Breast epithelium (tissue), 4 donors: ENCODE data around the gene ECPAS. TPM values are rescaled to one million over a fixed set of nuclear protein-coding genes. Genes with fewer than 3 reads are reported as not detected.
A peak's percentile ranks its signal among the peaks of the same experiment; 100 is the strongest.
"Not testable (repeated sequence)": the region's sequence is repeated elsewhere in the genome, so short reads cannot be mapped to it uniquely, and the experiment has no call there.

Experiments
- DNase-seq, 2 donors: peaks; one replicate each; pipeline ENCODE4 v3.0.0-alpha.2; 2019; ENCODE audit warnings: low spot score in 2 of 2
- H3K27ac ChIP-seq, 2 donors: fragments of 200-600 bp; sonication (generic) in 1 of 2; one replicate each; pipeline ENCODE4 v1.5.1; 2016 to 2019; ENCODE audit warnings: mild to moderate bottlenecking in 1 of 2
- H3K27me3 ChIP-seq, 2 donors: fragments of 200-600 bp; sonication (generic) in 1 of 2; one replicate each; pipeline versions ENCODE4 v1.5.1 to v1.6.0; 2017 to 2019; ENCODE audit warnings: control low read depth in 1 of 2, mild to moderate bottlenecking in 1 of 2
- H3K36me3 ChIP-seq: fragments of 200-600 bp; one replicate; pipeline ENCODE4 v1.5.1; 2019
- H3K4me1 ChIP-seq, 2 donors: fragments of 200-600 bp; sonication (generic); one replicate each; pipeline ENCODE4 v1.5.1; 2016 to 2019; ENCODE audit warnings: control low read depth in 1 of 2
- H3K4me3 ChIP-seq, 3 donors: fragments of 200-600 bp; sonication (generic); 1 replicate in 2 of 3; 2 replicates in 1 of 3; pipeline ENCODE4 v1.5.1; 2016 to 2019; ENCODE audit warnings: mild to moderate bottlenecking in 3 of 3, moderate library complexity in 2 of 3
- H3K9me3 ChIP-seq, 2 donors: fragments of 200-600 bp; sonication (generic) in 1 of 2; one replicate each; pipeline ENCODE4 v1.5.1; 2016 to 2019; ENCODE audit warnings: control low read depth in 1 of 2
- CTCF ChIP-seq, 3 donors: fragments of 450-650 bp; IDR thresholded peaks; one replicate each; pipeline ENCODE4 v1.5.1; 2016 to 2017; ENCODE audit warnings: antibody characterized with exemption in 3 of 3, mild to moderate bottlenecking in 3 of 3, moderate library complexity in 3 of 3
- POLR2A ChIP-seq: fragments of 450-650 bp; IDR thresholded peaks from one replicate; pipeline ENCODE4 v1.6.1; 2016; ENCODE audit warnings: antibody characterized with exemption, mild to moderate bottlenecking, moderate library complexity
- POLR2AphosphoS5 ChIP-seq, 3 donors: sonication (generic); formaldehyde crosslinking; IDR thresholded peaks; one replicate each; pipeline ENCODE4 v1.6.1; 2017; ENCODE audit warnings: antibody characterized with exemption in 3 of 3
- intact Hi-C: fragments of 100-400 bp; cut with DNase I; formaldehyde crosslinking; loops from one replicate; pipeline ENCODE4 v1.15.1; 2023; ENCODE audit warnings: low total_unique reads
- total RNA-seq, 3 donors: library from RNA; depleted of rRNA; stranded (reverse); fragments of >200 nt; gene quantifications; one replicate each; pipeline ENCODE4 v1.1.0, GENCODE V29; 2016

The ECPAS gene
- total RNA-seq, 3 donors from 2014 or later, result 91.6 to 159 (median 94.1) TPM

DNA sequence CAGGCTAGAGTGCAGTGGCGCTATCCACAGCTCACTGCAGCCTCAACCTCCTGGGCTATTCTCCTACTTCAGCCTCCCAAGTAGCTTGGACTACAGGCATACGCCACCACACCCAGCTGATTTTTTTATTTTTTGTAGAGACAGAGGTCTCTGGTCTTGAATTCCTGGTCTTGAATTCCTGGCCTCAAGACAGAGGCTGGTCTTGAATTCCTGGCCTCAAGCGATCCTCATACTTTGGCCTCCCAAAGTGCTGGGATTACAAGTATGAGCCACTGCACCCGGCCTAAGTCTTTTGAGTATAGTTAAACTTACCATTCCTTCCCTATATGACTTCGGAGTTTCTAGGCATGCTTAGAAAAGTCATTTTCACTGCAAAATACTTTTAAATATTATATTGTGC, 29.4 kb downstream of the ECPAS start:
- intact Hi-C loops, result no loop called here

DNA sequence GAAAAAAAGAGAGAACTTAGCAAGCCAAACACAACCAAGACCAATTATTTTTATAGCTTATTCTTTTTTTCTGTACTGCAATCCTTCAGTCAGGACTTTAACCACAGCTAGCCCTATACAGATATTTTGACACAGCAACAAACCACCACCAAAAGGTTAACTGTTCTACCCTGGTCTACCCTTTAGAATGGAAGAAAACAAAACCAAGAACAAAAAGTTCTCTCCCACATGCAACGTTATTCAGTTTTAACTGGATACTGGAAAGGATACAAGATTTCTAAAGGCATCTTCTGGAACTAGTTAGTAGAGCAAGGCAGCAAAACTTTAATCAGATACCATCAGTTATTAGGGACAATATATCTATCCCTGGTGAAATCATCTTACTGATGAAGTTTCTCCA, 32.6 kb downstream of the ECPAS start:
- peaks cover 0 to 2% of the 10 kb centered on the region in 2 donors for H3K4me1 ChIP-seq
- TF ChIP-seq POLR2A, result no peak
- TF ChIP-seq CTCF (IDR thresholded peaks at IDR 0.05), result no peak
- no peak for TF ChIP-seq POLR2AphosphoS5 (IDR thresholded peaks at IDR 0.05)
- no peaks in the 10 kb centered on the region for H3K36me3 ChIP-seq
- H3K9me3 ChIP-seq, result no peaks in the 10 kb centered on the region
- no peaks in the 10 kb centered on the region for H3K27me3 ChIP-seq
- no peak overlapping the region for H3K4me3 ChIP-seq
- H3K27ac ChIP-seq, result peak overlapping the region in 1 of 2 donors; percentile 64
- DNase-seq, result no peak
- intact Hi-C loops, result no loop called here

More for the DNA sequence above, 29.4 kb downstream of the ECPAS start:
- DNase-seq, result no peak
- Histone ChIP-seq H3K27me3 (no peaks in the 10 kb centered on the region), H3K4me3 (no peak overlapping the region), H3K27ac (no peak overlapping the region), H3K9me3 (no peaks in the 10 kb centered on the region), H3K4me1 (peaks cover 0 to 2% of the 10 kb centered on the region in 2 donors), H3K36me3 (no peaks in the 10 kb centered on the region)
- TF ChIP-seq POLR2A, result no peak
- no peak for TF ChIP-seq CTCF (IDR thresholded peaks at IDR 0.05)
- TF ChIP-seq POLR2AphosphoS5 (IDR thresholded peaks at IDR 0.05), result no peak

- intact Hi-C loops, result no loop called here
- Histone ChIP-seq H3K27ac (no peak overlapping the region), H3K4me3 (no peak overlapping the region), H3K4me1 (no peaks in the 10 kb centered on the region), H3K36me3 (no peaks in the 10 kb centered on the region), H3K9me3 (no peaks in the 10 kb centered on the region), H3K27me3 (no peaks in the 10 kb centered on the region)
- no peak for DNase-seq
- no peak for TF ChIP-seq POLR2AphosphoS5 (IDR thresholded peaks at IDR 0.05)
- TF ChIP-seq CTCF (IDR thresholded peaks at IDR 0.05), result no peak
- no peak for TF ChIP-seq POLR2A
Measured at GRCh38 chr9:111450124-111450523, 34.1 kb downstream of the ECPAS start.

- TF ChIP-seq POLR2A (no peak), POLR2AphosphoS5 (IDR thresholded peaks at IDR 0.05) (no peak), CTCF (IDR thresholded peaks at IDR 0.05) (no peak)
- no peaks in the 10 kb centered on the region for H3K4me1 ChIP-seq
- no peak overlapping the region for H3K27ac ChIP-seq
- no peak for DNase-seq
- no peaks in the 10 kb centered on the region for H3K27me3 ChIP-seq
- no peaks in the 10 kb centered on the region for H3K9me3 ChIP-seq
- intact Hi-C loops, result no loop called here
- H3K4me3 ChIP-seq, result no peak overlapping the region
- H3K36me3 ChIP-seq, result no peaks in the 10 kb centered on the region
Measured at GRCh38 chr9:111449705-111450104, 34.5 kb downstream of the ECPAS start.

- H3K36me3 ChIP-seq, H3K27me3 ChIP-seq, H3K4me3 ChIP-seq, H3K4me1 ChIP-seq, DNase-seq, intact Hi-C loops, H3K9me3 ChIP-seq, H3K27ac ChIP-seq: not testable (repeated sequence)
Measured at GRCh38 chr9:111445799-111446198, 38.4 kb downstream of the ECPAS start.

DNA sequence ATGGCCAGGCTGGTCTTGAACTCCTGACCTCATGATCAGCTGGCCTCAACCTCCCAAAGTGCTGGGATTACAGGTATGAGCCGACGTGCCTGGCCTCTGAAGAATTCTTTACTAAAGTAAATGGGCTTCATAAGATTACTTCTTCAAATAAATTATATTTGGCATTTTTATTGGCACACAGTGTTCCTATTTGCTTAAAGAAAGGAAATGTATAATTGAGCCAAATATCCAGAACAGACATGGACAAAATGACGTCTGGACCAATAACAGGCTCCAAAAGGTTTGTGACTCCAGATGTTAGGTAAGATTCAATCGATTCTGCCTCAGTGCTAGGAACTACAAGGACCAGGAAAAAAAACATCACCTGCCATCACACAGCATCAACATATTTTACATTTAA, 40.7 kb downstream of the ECPAS start:
- Histone ChIP-seq H3K36me3 (peaks cover 3% of the 10 kb centered on the region), H3K27me3 (no peaks in the 10 kb centered on the region), H3K4me1 (no peaks in the 10 kb centered on the region), H3K27ac (no peak overlapping the region), H3K9me3 (no peaks in the 10 kb centered on the region), H3K4me3 (no peak overlapping the region)
- TF ChIP-seq CTCF (IDR thresholded peaks at IDR 0.05), result no peak
- no peak for TF ChIP-seq POLR2A
- TF ChIP-seq POLR2AphosphoS5 (IDR thresholded peaks at IDR 0.05), result no peak
- intact Hi-C loops, result no loop called here
- DNase-seq, result no peak
